Measurements from ENCODE around the gene GRM1.

The GRM1 gene

GRCh38 chr6:146429831-146430230 lies 401.0 kb downstream of the GRM1 start:
- no peak overlapping the region for H3K4me3 ChIP-seq (ENCODE audit: low read depth, low read length)
- no peak for TF ChIP-seq CTCF (IDR thresholded peaks at IDR 0.05; ENCODE audit: insufficient read depth, low read depth, low read length, missing control alignments)
- no peak for DNase-seq (ENCODE audit: low read depth)

- no peak for DNase-seq (ENCODE audit: low read depth)
- no peak overlapping the region for H3K4me3 ChIP-seq (ENCODE audit: low read depth, low read length)
- no peak for TF ChIP-seq CTCF (IDR thresholded peaks at IDR 0.05; ENCODE audit: insufficient read depth, low read depth, low read length, missing control alignments)
These were observed 405.2 kb downstream of the GRM1 start for GRCh38 chr6:146433881-146434731.

- H3K4me3 ChIP-seq (ENCODE audit: low read depth, low read length), result no peak overlapping the region
- DNase-seq (ENCODE audit: low read depth), result no peak
- TF ChIP-seq CTCF (IDR thresholded peaks at IDR 0.05; ENCODE audit: insufficient read depth, low read depth, low read length, missing control alignments), result no peak
These were observed 406.0 kb downstream of the GRM1 start for GRCh38 chr6:146434732-146435390.

- H3K4me3 ChIP-seq (ENCODE audit: low read depth, low read length), result no peak overlapping the region
- TF ChIP-seq CTCF (IDR thresholded peaks at IDR 0.05; ENCODE audit: insufficient read depth, low read depth, low read length, missing control alignments), result no peak
- DNase-seq (ENCODE audit: low read depth), result no peak
These were observed 413.0 kb downstream of the GRM1 start for GRCh38 chr6:146441907-146442306.

GRCh38 chr6:146444189-146444588 lies 415.3 kb downstream of the GRM1 start:
- no peak for DNase-seq (ENCODE audit: low read depth)
- TF ChIP-seq CTCF (IDR thresholded peaks at IDR 0.05; ENCODE audit: insufficient read depth, low read depth, low read length, missing control alignments), result no peak
- no peak overlapping the region for H3K4me3 ChIP-seq (ENCODE audit: low read depth, low read length)

GRCh38 chr6:146445233-146445632 lies 416.4 kb downstream of the GRM1 start:
- no peak for DNase-seq (ENCODE audit: low read depth)
- no peak for TF ChIP-seq CTCF (IDR thresholded peaks at IDR 0.05; ENCODE audit: insufficient read depth, low read depth, low read length, missing control alignments)
- H3K4me3 ChIP-seq (ENCODE audit: low read depth, low read length), result no peak overlapping the region

All from GM12865 (cell line).